Trophoblast cell (in vitro differentiated cells and primary cell): Measurements from ENCODE around the gene CEP164.

Experiments
- DNase-seq, 2 donors: peaks; one replicate each; pipeline ENCODE4 v3.0.0-alpha.2; 2016
- H2AFZ ChIP-seq: 2 replicates; pipeline ENCODE4 v1.6.1; 2013; ENCODE audit warnings: low read length, moderate library complexity, mild to moderate bottlenecking; ENCODE audit not compliant: insufficient read depth, poor library complexity
- H2AK5ac ChIP-seq: 2 replicates; pipeline ENCODE4 v1.6.1; 2013; ENCODE audit warnings: mild to moderate bottlenecking, low read length
- H2BK120ac ChIP-seq: 2 replicates; pipeline ENCODE4 v1.6.1; 2013; ENCODE audit warnings: low read length, mild to moderate bottlenecking, moderate library complexity; ENCODE audit not compliant: insufficient read depth, poor library complexity
- H2BK12ac ChIP-seq: 2 replicates; pipeline ENCODE4 v1.6.1; 2013; ENCODE audit warnings: mild to moderate bottlenecking, low read length, moderate library complexity
- H2BK5ac ChIP-seq: 2 replicates; pipeline ENCODE4 v1.6.1; 2013; ENCODE audit warnings: low read length, low read depth, moderate library complexity, mild to moderate bottlenecking; ENCODE audit not compliant: poor library complexity
- H3K14ac ChIP-seq: 2 replicates; pipeline ENCODE4 v1.6.1; 2013; ENCODE audit warnings: mild to moderate bottlenecking, low read length
- H3K18ac ChIP-seq: 2 replicates; pipeline ENCODE4 v1.6.1; 2013; ENCODE audit warnings: mild to moderate bottlenecking, low read length
- H3K23ac ChIP-seq: 2 replicates; pipeline ENCODE4 v1.6.1; 2013; ENCODE audit warnings: low read length
- H3K27ac ChIP-seq: 2 replicates; pipeline ENCODE4 v1.5.1; 2013; ENCODE audit warnings: low read depth, mild to moderate bottlenecking, inconsistent platforms, low read length, moderate library complexity
- H3K27me3 ChIP-seq: 2 replicates; pipeline ENCODE4 v1.6.1; 2013; ENCODE audit warnings: inconsistent platforms, mild to moderate bottlenecking, low read length, moderate library complexity; ENCODE audit not compliant: insufficient read depth
- H3K36me3 ChIP-seq, 2 experiments: 1 replicate in 1 of 2; 2 replicates in 1 of 2; pipeline ENCODE4 v1.6.1; 2013; ENCODE audit warnings: low read length in 2 of 2, mild to moderate bottlenecking in 2 of 2, moderate library complexity in 1 of 2; ENCODE audit not compliant: insufficient read depth in 2 of 2, control insufficient read depth in 1 of 2
- H3K4ac ChIP-seq: 2 replicates; pipeline ENCODE4 v1.6.1; 2013; ENCODE audit warnings: low read depth, mild to moderate bottlenecking, low read length, moderate library complexity
- H3K4me1 ChIP-seq, 2 experiments: 1 replicate in 1 of 2; 2 replicates in 1 of 2; pipeline ENCODE4 v1.6.1; 2013; ENCODE audit warnings: low read length in 2 of 2, mild to moderate bottlenecking in 2 of 2, moderate library complexity in 1 of 2; ENCODE audit not compliant: insufficient read depth in 2 of 2, control insufficient read depth in 1 of 2
- H3K4me2 ChIP-seq: 2 replicates; pipeline ENCODE4 v1.6.1; 2013; ENCODE audit warnings: inconsistent platforms, mild to moderate bottlenecking, low read length, moderate library complexity
- H3K4me3 ChIP-seq: 2 replicates; pipeline ENCODE4 v1.5.1; 2013; ENCODE audit warnings: mild to moderate bottlenecking, low read depth, low read length, inconsistent platforms
- H3K79me1 ChIP-seq: one replicate; pipeline ENCODE4 v1.6.1; 2013; ENCODE audit warnings: low read length
- H3K79me2 ChIP-seq: 2 replicates; pipeline ENCODE4 v1.6.1; 2013; ENCODE audit warnings: low read length, mild to moderate bottlenecking; ENCODE audit not compliant: control insufficient read depth, insufficient read depth, poor library complexity
- H3K9ac ChIP-seq: 2 replicates; pipeline ENCODE4 v1.6.1; 2013; ENCODE audit warnings: mild to moderate bottlenecking, low read length
- H3K9me3 ChIP-seq: 2 replicates; pipeline ENCODE4 v1.6.1; 2013; ENCODE audit warnings: low read depth, mild to moderate bottlenecking, control low read depth, inconsistent platforms, low read length; ENCODE audit not compliant: insufficient read depth
- H4K12ac ChIP-seq: 2 replicates; pipeline ENCODE4 v1.6.1; 2013; ENCODE audit warnings: low read depth, mild to moderate bottlenecking, low read length, moderate library complexity
- H4K8ac ChIP-seq: 2 replicates; pipeline ENCODE4 v1.6.1; 2013; ENCODE audit warnings: low read depth, mild to moderate bottlenecking, low read length, moderate library complexity
- H4K91ac ChIP-seq: one replicate; pipeline ENCODE4 v1.6.1; 2013; ENCODE audit warnings: low read depth, mild to moderate bottlenecking, low read length, moderate library complexity
- WGBS: extraction: QIAGEN DNeasy Blood & Tissue Kit; methylation state at CpG from one replicate; pipeline ENCODE4 v1.1.7; 2013; ENCODE audit warnings: missing lambda C conversion rate; ENCODE audit not compliant: insufficient read length, insufficient coverage; ENCODE audit errors: extremely low coverage; 5-methylcytosine and 5-hydroxymethylcytosine counted together

Gene CEP164

GRCh38 chr11:117444711-117445658 lies 117.3 kb downstream of the CEP164 start:
- Histone ChIP-seq H4K12ac (no peak overlapping the region), H4K8ac (no peak overlapping the region), H2AK5ac (no peak overlapping the region), H3K4me3 (no peak overlapping the region), H2BK5ac (no peak overlapping the region), H3K14ac (no peak overlapping the region), H3K18ac (no peak overlapping the region), H3K9me3 (peaks cover 4% of the 10 kb centered on the region), H4K91ac (no peak overlapping the region), H3K4ac (no peak overlapping the region), H3K23ac (no peak overlapping the region), H3K4me1 (peaks cover 0 to 2% of the 10 kb centered on the region in 2 experiments), H3K27me3 (no peaks in the 10 kb centered on the region), H3K27ac (no peak overlapping the region), H2BK12ac (no peak overlapping the region), H2AFZ (no peak overlapping the region), H3K36me3 (no peaks in the 10 kb centered on the region), H3K4me2 (no peak overlapping the region), H2BK120ac (no peak overlapping the region), H3K79me2 (no peaks in the 10 kb centered on the region), H3K9ac (no peak overlapping the region), H3K79me1 (no peaks in the 10 kb centered on the region)
- no CpG with 5 or more reads among the region's 17 CpGs for WGBS
- DNase-seq: no peak

- DNase-seq: no peak
- H4K8ac ChIP-seq: no peak overlapping the region
- no peaks in the 10 kb centered on the region for H3K27me3 ChIP-seq
- no CpG with 5 or more reads among the region's 9 CpGs for WGBS
- no peaks in the 10 kb centered on the region for H3K79me1 ChIP-seq
- no peak overlapping the region for H2BK12ac ChIP-seq
- no peak overlapping the region for H2AFZ ChIP-seq
- no peak overlapping the region for H3K4ac ChIP-seq
- H3K36me3 ChIP-seq: no peaks in the 10 kb centered on the region
- no peak overlapping the region for H2BK5ac ChIP-seq
- no peak overlapping the region for H3K14ac ChIP-seq
- H3K27ac ChIP-seq: no peak overlapping the region
- H4K12ac ChIP-seq: no peak overlapping the region
- H4K91ac ChIP-seq: no peak overlapping the region
- H3K9me3 ChIP-seq: peaks cover 6% of the 10 kb centered on the region
- no peak overlapping the region for H2AK5ac ChIP-seq
- no peak overlapping the region for H3K18ac ChIP-seq
- H3K23ac ChIP-seq: no peak overlapping the region
- no peak overlapping the region for H3K9ac ChIP-seq
- no peak overlapping the region for H2BK120ac ChIP-seq
- no peaks in the 10 kb centered on the region for H3K4me1 ChIP-seq
- H3K4me3 ChIP-seq: no peak overlapping the region
- no peaks in the 10 kb centered on the region for H3K79me2 ChIP-seq
- no peak overlapping the region for H3K4me2 ChIP-seq
Observed at GRCh38 chr11:117449111-117449693, 121.5 kb downstream of the CEP164 start.

GRCh38 chr11:117453886-117454563 lies 126.4 kb downstream of the CEP164 start:
- no peaks in the 10 kb centered on the region for H3K27me3 ChIP-seq

GRCh38 chr11:117454564-117454917 lies 126.9 kb downstream of the CEP164 start:
- no peaks in the 10 kb centered on the region for H3K27me3 ChIP-seq
- H2AK5ac ChIP-seq: no peak overlapping the region
- no peaks in the 10 kb centered on the region for H3K4me1 ChIP-seq
- H3K79me2 ChIP-seq: no peaks in the 10 kb centered on the region
- no peak overlapping the region for H2BK120ac ChIP-seq
- no peak overlapping the region for H3K4ac ChIP-seq
- no peak overlapping the region for H3K4me2 ChIP-seq
- H3K18ac ChIP-seq: no peak overlapping the region
- WGBS: no CpG with 5 or more reads among the region's 1 CpG
- H3K27ac ChIP-seq: no peak overlapping the region
- no peak overlapping the region for H4K91ac ChIP-seq
- no peak overlapping the region for H3K4me3 ChIP-seq
- H3K36me3 ChIP-seq: no peaks in the 10 kb centered on the region
- no peak overlapping the region for H4K12ac ChIP-seq
- H3K23ac ChIP-seq: no peak overlapping the region
- H3K9ac ChIP-seq: no peak overlapping the region
- no peak for DNase-seq
- H3K14ac ChIP-seq: no peak overlapping the region
- H2BK12ac ChIP-seq: no peak overlapping the region
- no peaks in the 10 kb centered on the region for H3K79me1 ChIP-seq
- no peak overlapping the region for H4K8ac ChIP-seq
- H2AFZ ChIP-seq: no peak overlapping the region
- peaks cover 2% of the 10 kb centered on the region for H3K9me3 ChIP-seq
- H2BK5ac ChIP-seq: no peak overlapping the region

More at GRCh38 chr11:117453886-117454563, 126.4 kb downstream of the CEP164 start:
- Histone ChIP-seq H2BK5ac (no peak overlapping the region), H3K4me2 (no peak overlapping the region), H2AK5ac (no peak overlapping the region), H4K91ac (no peak overlapping the region), H3K14ac (no peak overlapping the region), H3K23ac (no peak overlapping the region), H2AFZ (no peak overlapping the region), H4K8ac (no peak overlapping the region), H3K9ac (no peak overlapping the region), H3K36me3 (no peaks in the 10 kb centered on the region), H3K4ac (no peak overlapping the region), H3K79me1 (no peaks in the 10 kb centered on the region), H3K4me1 (no peaks in the 10 kb centered on the region), H3K9me3 (peaks cover 4% of the 10 kb centered on the region), H4K12ac (no peak overlapping the region), H3K4me3 (no peak overlapping the region), H3K18ac (no peak overlapping the region), H2BK120ac (no peak overlapping the region), H2BK12ac (no peak overlapping the region), H3K79me2 (no peaks in the 10 kb centered on the region), H3K27ac (no peak overlapping the region)
- DNase-seq: no peak
- no CpG with 5 or more reads among the region's 6 CpGs for WGBS
